HG03342 (cell line): Measurements from ENCODE around the gene ZBTB38.

ENCODE experiments used
- ATAC-seq: cut with Tn5 transposase; IDR thresholded peaks from one replicate; pipeline ENCODE4 v1.9.1; 2021; ENCODE audit warnings: mild to moderate bottlenecking, moderate library complexity; ENCODE audit not compliant: unreplicated experiment

Gene ZBTB38

GRCh38 chr3:141362736-141363135, 5.6 kb upstream of the ZBTB38 start:
- ATAC-seq: no peak

- ATAC-seq: no peak
These were observed 3.1 kb upstream of the ZBTB38 start for GRCh38 chr3:141365201-141365600.

- ATAC-seq: no peak
These were observed 1.8 kb upstream of the ZBTB38 start for GRCh38 chr3:141366285-141367037.

GRCh38 chr3:141367038-141367730, 1.1 kb upstream of the ZBTB38 start:
- ATAC-seq: no peak

- ATAC-seq: no peak
These were observed 856 bp downstream of the ZBTB38 start for GRCh38 chr3:141368925-141369794.

- ATAC-seq: peak; percentile 88
These were observed 1.8 kb downstream of the ZBTB38 start for GRCh38 chr3:141370065-141370533.

GRCh38 chr3:141371882-141372281, 3.6 kb downstream of the ZBTB38 start:
- ATAC-seq: peak; percentile 24

- ATAC-seq: no peak
These were observed 4.4 kb downstream of the ZBTB38 start for GRCh38 chr3:141372656-141373055.

- ATAC-seq: no peak
These were observed 4.9 kb downstream of the ZBTB38 start for GRCh38 chr3:141373232-141373631.

- no peak for ATAC-seq
These were observed 5.6 kb downstream of the ZBTB38 start for GRCh38 chr3:141373768-141374526.

GRCh38 chr3:141375381-141376301, 7.3 kb downstream of the ZBTB38 start:
- no peak for ATAC-seq

- no peak for ATAC-seq
These were observed 9.1 kb downstream of the ZBTB38 start for GRCh38 chr3:141377377-141377776.

GRCh38 chr3:141378556-141378955, 10.3 kb downstream of the ZBTB38 start:
- no peak for ATAC-seq

GRCh38 chr3:141379250-141379966, 11.1 kb downstream of the ZBTB38 start:
- peak; percentile 52 for ATAC-seq

- no peak for ATAC-seq
These were observed 12.0 kb downstream of the ZBTB38 start for GRCh38 chr3:141380279-141380678.

GRCh38 chr3:141380987-141381386, 12.7 kb downstream of the ZBTB38 start:
- peak; percentile 45 for ATAC-seq

GRCh38 chr3:141382571-141382970, 14.3 kb downstream of the ZBTB38 start:
- no peak for ATAC-seq

- no peak for ATAC-seq
These were observed 15.3 kb downstream of the ZBTB38 start for GRCh38 chr3:141383555-141384129.

- ATAC-seq: no peak
These were observed 15.9 kb downstream of the ZBTB38 start for GRCh38 chr3:141384157-141384556.
